CD4-positive, alpha-beta memory T cell (primary cell): ENCODE results near the gene FBXW4. TPM values are rescaled to one million over a fixed set of nuclear protein-coding genes. Genes with fewer than 3 reads are reported as not detected.

Experiments
- CTCF ChIA-PET: fragments of 350-600 bp; sonication (Branson Sonifier 250); formaldehyde crosslinking; loops from one replicate; lab custom pipeline; 2021; ENCODE audit warnings: inconsistent platforms; ENCODE audit not compliant: partially characterized antibody; lab: Charles Lee
- POLR2A ChIA-PET: fragments of 350-600 bp; sonication (Branson Sonifier 250); formaldehyde crosslinking; loops from one replicate; lab custom pipeline; 2021; ENCODE audit not compliant: partially characterized antibody; lab: Charles Lee
- DNase-seq, 5 donors: peaks; one replicate each; pipeline versions ENCODE4 v3.0.0 to v3.0.0-alpha.2; 2020 to 2022; ENCODE audit warnings: mixed read lengths in 1 of 5
- H3K27ac ChIP-seq: one replicate; pipeline ENCODE4 v1.7.0; 2013; ENCODE audit warnings: low read depth, low read length
- H3K27me3 ChIP-seq: 2 replicates; pipeline ENCODE4 v1.7.0; 2013; ENCODE audit warnings: mild to moderate bottlenecking, low read length, moderate library complexity; ENCODE audit not compliant: insufficient read depth
- H3K36me3 ChIP-seq: 2 replicates; pipeline ENCODE4 v1.7.0; 2013; ENCODE audit warnings: mild to moderate bottlenecking, low read length, moderate library complexity; ENCODE audit not compliant: insufficient read depth
- H3K4me1 ChIP-seq: 2 replicates; pipeline ENCODE4 v1.7.0; 2013; ENCODE audit warnings: mild to moderate bottlenecking, low read length, moderate library complexity; ENCODE audit not compliant: insufficient read depth
- H3K4me3 ChIP-seq, 2 donors: one replicate each; pipeline ENCODE4 v1.7.0; 2013; ENCODE audit warnings: low read length in 2 of 2, mild to moderate bottlenecking in 1 of 2
- H3K9me3 ChIP-seq, 2 donors: one replicate each; pipeline ENCODE4 v1.7.0; 2013; ENCODE audit warnings: low read length in 2 of 2, control low read depth in 1 of 2; ENCODE audit not compliant: control insufficient read depth in 1 of 2
- H3K27ac Mint-ChIP-seq, 7 donors: one replicate each; pipeline ENCODE4 v1.8.0; 2020 to 2021; ENCODE audit warnings: mixed read lengths in 7 of 7, mild to moderate bottlenecking in 6 of 7, inconsistent platforms in 3 of 7, moderate library complexity in 3 of 7
- H3K27me3 Mint-ChIP-seq, 2 donors: one replicate each; pipeline ENCODE4 v1.8.0; 2020 to 2021; ENCODE audit warnings: mixed read lengths in 2 of 2
- H3K36me3 Mint-ChIP-seq, 2 donors: one replicate each; pipeline ENCODE4 v1.8.0; 2020 to 2021; ENCODE audit warnings: mixed read lengths in 2 of 2, inconsistent platforms in 1 of 2, mild to moderate bottlenecking in 1 of 2
- H3K4me1 Mint-ChIP-seq, 4 donors: one replicate each; pipeline ENCODE4 v1.8.0; 2020 to 2021; ENCODE audit warnings: mixed read lengths in 4 of 4, mild to moderate bottlenecking in 1 of 4
- H3K4me3 Mint-ChIP-seq, 8 donors: one replicate each; pipeline ENCODE4 v1.8.0; 2020 to 2021; ENCODE audit warnings: mixed read lengths in 8 of 8, mild to moderate bottlenecking in 7 of 8, moderate library complexity in 6 of 8, inconsistent platforms in 3 of 8
- H3K9me3 Mint-ChIP-seq, 8 donors: one replicate each; pipeline ENCODE4 v1.8.0; 2020 to 2021; ENCODE audit warnings: mixed read lengths in 8 of 8, mild to moderate bottlenecking in 5 of 8, inconsistent platforms in 3 of 8, moderate library complexity in 1 of 8
- intact Hi-C: fragments of 100-400 bp; cut with micrococcal nuclease; formaldehyde crosslinking; loops from one replicate; pipeline ENCODE4 v1.15.1; 2023
- polyA plus RNA-seq, 2 donors: library from polyadenylated mRNA; unstranded; fragments of 300-500 nt; fragmentation: Illumina TruSeq; gene quantifications; one replicate each; pipeline ENCODE4 v1.2.3, GENCODE V29; 2021
- total RNA-seq, 2 experiments: library from RNA; stranded (reverse); gene quantifications; one replicate each; pipeline ENCODE4 v1.2.3, GENCODE V29; 2021

The FBXW4 gene
- total and polyA plus RNA-seq, 4 experiments from 2014 or later, result 5.1 to 96.6 (median 46.7) TPM

DNA sequence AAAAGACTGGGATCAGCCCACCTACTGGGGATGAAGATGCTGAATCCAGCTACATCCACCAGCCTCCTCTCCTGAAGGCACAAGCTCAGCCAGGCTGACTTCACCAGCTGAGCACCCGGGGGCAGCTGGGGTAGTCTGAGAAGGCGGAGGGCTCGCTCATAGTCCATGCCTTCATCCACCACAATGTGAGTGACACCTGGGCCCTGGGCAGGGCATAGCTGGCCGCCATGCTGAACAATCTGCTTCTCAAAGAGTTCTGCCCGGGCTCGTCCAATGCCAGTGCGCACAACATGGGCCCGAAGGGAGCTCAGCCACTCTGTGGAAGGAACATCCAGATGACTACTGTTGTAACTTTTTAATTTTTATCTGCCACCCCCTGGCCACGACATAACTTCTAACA lies 109.1 kb downstream of the FBXW4 start:
- Histone ChIP-seq H3K4me3 (no peak overlapping the region), H3K4me1 (peaks cover 17% of the 10 kb centered on the region), H3K9me3 (no peaks in the 10 kb centered on the region), H3K27ac (no peak overlapping the region), H3K36me3 (peaks cover 20% of the 10 kb centered on the region), H3K27me3 (no peaks in the 10 kb centered on the region)
- ChIA-PET POLR2A (interaction anchor here (1.5 kb wide), 1 partner anchor 232 kb away, joined by 5 read pairs; the partner anchor contains the start of gene OGA), CTCF (interaction anchor here (3.8 kb wide), 1 partner anchor 15 kb away, joined by 18 read pairs; no protein-coding TSS in a partner anchor)
- Mint-ChIP-seq H3K27me3 (no peaks in the 10 kb centered on the region), H3K9me3 (no peaks in the 10 kb centered on the region), H3K36me3 (peaks cover 22 to 37% of the 10 kb centered on the region in 2 donors), H3K4me1 (peaks cover 11 to 40% (median 26%) of the 10 kb centered on the region in 4 donors), H3K4me3 (peak overlapping the region in 2 of 8 donors; percentile 15 to 59), H3K27ac (peak overlapping the region in 2 of 7 donors; percentile 19 to 51)
- intact Hi-C loops, result loop anchor here (5.0 kb wide), 1 partner anchor 196 kb away; the partner anchor contains the start of gene NPM3
- DNase-seq, result no peak

DNA sequence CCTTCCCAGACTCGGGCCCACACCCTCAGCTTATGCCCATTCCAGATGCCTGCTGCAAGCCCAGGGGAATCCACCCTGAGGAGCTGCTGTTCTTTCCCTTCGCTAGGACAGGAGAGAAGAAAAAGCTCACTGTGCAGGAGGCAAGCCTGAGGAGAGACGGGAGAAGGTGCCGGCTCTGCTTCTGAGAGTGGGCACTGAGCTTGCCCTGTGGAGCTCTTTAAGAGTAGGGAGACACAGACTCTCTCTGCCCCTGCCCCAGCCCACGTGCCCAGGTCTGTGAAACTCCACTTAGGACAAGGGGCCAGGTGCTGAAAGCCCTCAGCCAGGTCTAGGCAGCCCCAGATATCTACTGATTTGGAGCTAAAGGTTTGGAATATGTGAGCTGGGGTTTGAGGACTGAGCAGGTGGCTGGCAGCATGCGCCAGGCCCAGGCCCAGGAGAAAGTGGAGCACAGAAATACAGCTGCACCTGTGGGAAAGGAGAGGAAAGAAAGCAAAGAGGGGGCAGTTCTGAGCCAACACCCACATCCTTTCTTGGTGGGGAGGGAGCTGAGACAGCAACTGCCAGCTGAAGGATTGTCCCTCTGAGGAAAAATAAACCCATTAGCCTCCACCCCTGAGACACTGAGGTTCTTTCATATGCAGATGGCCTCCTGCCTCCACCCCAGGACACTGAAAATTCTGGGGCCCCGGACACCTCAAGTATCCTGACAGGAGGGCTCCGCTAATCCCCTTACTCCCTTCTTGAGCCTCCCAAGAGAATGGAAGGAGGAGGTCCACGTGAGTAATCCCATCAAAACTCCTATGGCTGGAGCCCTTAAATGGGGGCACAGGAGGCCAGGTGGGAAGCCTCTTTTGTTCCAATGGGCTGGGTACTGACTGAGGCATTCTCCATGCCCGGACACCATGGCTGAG lies 114.2 kb downstream of the FBXW4 start:
- CTCF ChIA-PET, result interaction anchor here (4.0 kb wide), 1 partner anchor 10 kb away, joined by 20 read pairs; no protein-coding TSS in a partner anchor
- H3K9me3 Mint-ChIP-seq, result no peaks in the 10 kb centered on the region
- POLR2A ChIA-PET, result no interaction called here
- intact Hi-C loops, result no loop called here
- H3K36me3 Mint-ChIP-seq, result peaks cover 29 to 52% of the 10 kb centered on the region in 2 donors
- H3K27ac ChIP-seq, result no peak overlapping the region
- H3K4me1 Mint-ChIP-seq, result peaks cover 2 to 7% (median 4%) of the 10 kb centered on the region in 4 donors
- H3K4me3 ChIP-seq, result no peak overlapping the region
- H3K9me3 ChIP-seq, result no peaks in the 10 kb centered on the region
- H3K4me3 Mint-ChIP-seq, result no peak overlapping the region
- DNase-seq, result no peak
- H3K27ac Mint-ChIP-seq, result no peak overlapping the region
- H3K27me3 ChIP-seq, result no peaks in the 10 kb centered on the region
- peaks cover 32% of the 10 kb centered on the region for H3K36me3 ChIP-seq
- H3K27me3 Mint-ChIP-seq, result no peaks in the 10 kb centered on the region
- no peaks in the 10 kb centered on the region for H3K4me1 ChIP-seq

- POLR2A ChIA-PET, result no interaction called here
- H3K9me3 ChIP-seq, result no peaks in the 10 kb centered on the region
- CTCF ChIA-PET, result interaction anchor here (0.6 to 4.0 kb wide), 3 partner anchors 9 to 113 kb away, joined by 4 to 20 read pairs (median 5); no protein-coding TSS in a partner anchor
- no peaks in the 10 kb centered on the region for H3K4me1 ChIP-seq
- no peak for DNase-seq
- no peak overlapping the region for H3K27ac ChIP-seq
- intact Hi-C loops, result no loop called here
- no peaks in the 10 kb centered on the region for H3K27me3 ChIP-seq
- no peak overlapping the region for H3K4me3 ChIP-seq
- no peak overlapping the region for H3K4me3 Mint-ChIP-seq
- H3K36me3 Mint-ChIP-seq, result peaks cover 24 to 43% of the 10 kb centered on the region in 2 donors
- H3K4me1 Mint-ChIP-seq, result peaks cover 0 to 2% (median 0%) of the 10 kb centered on the region in 4 donors
- no peak overlapping the region for H3K27ac Mint-ChIP-seq
- peaks cover 27% of the 10 kb centered on the region for H3K36me3 ChIP-seq
- H3K9me3 Mint-ChIP-seq, result no peaks in the 10 kb centered on the region
- H3K27me3 Mint-ChIP-seq, result no peaks in the 10 kb centered on the region
Measured at GRCh38 chr10:101579516-101579870, 115.5 kb downstream of the FBXW4 start.

DNA sequence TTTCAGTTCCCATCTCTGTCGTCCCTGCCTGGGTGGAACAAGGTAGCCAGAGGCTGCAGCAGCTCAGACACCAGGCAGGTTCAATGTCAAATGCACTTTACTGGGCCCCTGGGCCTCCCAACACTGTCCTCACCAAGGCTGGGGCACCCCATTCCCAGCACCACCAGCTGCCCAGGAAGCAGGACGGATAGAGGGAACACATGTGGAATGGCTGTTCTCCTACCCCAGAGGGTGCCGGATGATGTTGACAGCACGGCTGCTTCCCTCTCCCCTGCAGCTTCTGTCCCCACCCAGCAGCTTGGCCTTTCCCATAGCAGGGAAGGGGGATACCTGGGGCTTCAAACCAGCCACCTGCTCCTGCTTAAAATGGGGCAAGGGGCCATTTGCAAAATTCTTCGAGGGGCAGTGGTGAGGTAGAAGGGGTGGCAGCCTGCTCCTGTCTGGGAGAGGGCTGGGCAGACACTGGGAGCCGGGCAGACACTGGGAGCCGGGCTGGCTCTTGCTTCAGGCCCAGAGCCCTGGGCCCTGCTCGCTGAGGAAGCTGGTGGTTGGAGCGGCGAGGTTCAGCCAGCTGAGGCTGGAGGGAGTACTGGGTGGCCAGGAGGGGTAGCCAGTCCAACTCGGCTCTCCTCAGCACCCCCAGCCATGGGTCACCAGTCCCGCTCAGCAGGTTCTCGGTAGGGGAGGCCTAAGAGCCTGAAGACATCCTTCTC lies 116.0 kb downstream of the FBXW4 start:
- Histone ChIP-seq H3K36me3 (peaks cover 27% of the 10 kb centered on the region), H3K27ac (no peak overlapping the region), H3K4me3 (no peak overlapping the region), H3K27me3 (no peaks in the 10 kb centered on the region), H3K4me1 (no peaks in the 10 kb centered on the region), H3K9me3 (no peaks in the 10 kb centered on the region)
- H3K27ac Mint-ChIP-seq, result no peak overlapping the region
- intact Hi-C loops, result no loop called here
- no peaks in the 10 kb centered on the region for H3K9me3 Mint-ChIP-seq
- no peak overlapping the region for H3K4me3 Mint-ChIP-seq
- peaks cover 21 to 40% of the 10 kb centered on the region in 2 donors for H3K36me3 Mint-ChIP-seq
- no peaks in the 10 kb centered on the region for H3K27me3 Mint-ChIP-seq
- H3K4me1 Mint-ChIP-seq, result no peaks in the 10 kb centered on the region
- ChIA-PET POLR2A (interaction anchor here (2.3 kb wide), 1 partner anchor 9 kb away, joined by 9 read pairs; the partner anchor contains the start of genes DPCD and POLL), CTCF (interaction anchor here (0.6 to 4.3 kb wide), 4 partner anchors 8 to 1338 kb away, joined by 3 to 20 read pairs (median 10); no protein-coding TSS in a partner anchor)
- DNase-seq, result no peak

GRCh38 chr10:101578192-101578591 lies 116.8 kb downstream of the FBXW4 start:
- Mint-ChIP-seq H3K4me1 (no peaks in the 10 kb centered on the region), H3K27me3 (no peaks in the 10 kb centered on the region), H3K4me3 (no peak overlapping the region), H3K36me3 (peaks cover 13 to 33% of the 10 kb centered on the region in 2 donors), H3K27ac (peak overlapping the region in 1 of 7 donors; percentile 11), H3K9me3 (no peaks in the 10 kb centered on the region)
- no peaks in the 10 kb centered on the region for H3K9me3 ChIP-seq
- ChIA-PET POLR2A (interaction anchor here (2.3 kb wide), 1 partner anchor 10 kb away, joined by 9 read pairs; the partner anchor contains the start of genes DPCD and POLL), CTCF (interaction anchor here (4.3 kb wide), 1 partner anchor 364 kb away, joined by 16 read pairs; no protein-coding TSS in a partner anchor)
- peaks cover 27% of the 10 kb centered on the region for H3K36me3 ChIP-seq
- H3K4me3 ChIP-seq, result no peak overlapping the region
- intact Hi-C loops, result no loop called here
- H3K4me1 ChIP-seq, result no peaks in the 10 kb centered on the region
- DNase-seq, result no peak
- no peak overlapping the region for H3K27ac ChIP-seq
- H3K27me3 ChIP-seq, result no peaks in the 10 kb centered on the region

DNA sequence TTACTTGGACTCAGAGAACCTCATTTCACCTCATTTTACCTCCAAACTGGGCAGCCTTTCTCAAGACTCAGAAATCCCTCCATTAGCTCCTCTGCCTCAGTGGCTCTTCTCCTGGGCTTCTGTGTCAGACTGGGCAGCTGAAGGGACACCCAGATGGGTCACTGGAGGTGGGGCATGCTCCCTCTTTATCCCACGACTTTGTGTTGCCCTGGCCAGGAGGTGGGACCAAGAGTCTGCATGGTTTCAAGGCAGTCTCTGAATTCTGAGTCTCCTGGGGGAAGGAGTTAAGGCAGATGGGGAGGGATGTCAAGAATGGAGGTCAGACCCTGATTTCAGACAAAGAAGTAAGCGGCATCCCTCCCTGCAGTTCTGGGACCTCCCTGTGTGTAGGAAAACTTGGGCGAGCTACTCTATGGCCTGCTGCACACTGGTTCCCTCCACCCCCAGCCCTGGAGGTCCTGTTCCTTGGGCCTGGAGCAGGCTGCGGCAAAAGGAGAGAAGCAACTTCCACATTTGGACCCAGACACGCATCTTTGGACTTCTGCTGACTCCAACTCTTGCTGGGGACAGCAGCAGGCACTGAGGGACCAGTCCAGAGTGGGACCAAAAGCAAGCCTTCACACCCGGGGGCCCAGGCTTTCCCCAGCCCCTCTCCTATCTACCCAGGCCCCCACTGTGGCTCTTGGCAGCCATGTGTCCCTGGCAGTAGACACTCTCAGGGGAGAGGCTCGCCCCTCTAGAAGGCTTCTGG lies 117.7 kb downstream of the FBXW4 start:
- CTCF ChIA-PET, result interaction anchor here (4.3 kb wide), 1 partner anchor 363 kb away, joined by 16 read pairs; no protein-coding TSS in a partner anchor
- DNase-seq, result no peak
- Mint-ChIP-seq H3K27me3 (no peaks in the 10 kb centered on the region), H3K27ac (peak overlapping the region in 3 of 7 donors; percentile 2 to 72 (median 24)), H3K4me3 (no peak overlapping the region), H3K9me3 (peaks cover 0 to 3% (median 0%) of the 10 kb centered on the region in 8 donors), H3K4me1 (no peaks in the 10 kb centered on the region), H3K36me3 (peaks cover 13 to 26% of the 10 kb centered on the region in 2 donors)
- no peaks in the 10 kb centered on the region for H3K27me3 ChIP-seq
- no peak overlapping the region for H3K4me3 ChIP-seq
- peaks cover 20% of the 10 kb centered on the region for H3K36me3 ChIP-seq
- no peaks in the 10 kb centered on the region for H3K4me1 ChIP-seq
- POLR2A ChIA-PET, result interaction anchor here (2.3 kb wide), 1 partner anchor 11 kb away, joined by 9 read pairs; the partner anchor contains the start of genes DPCD and POLL
- intact Hi-C loops, result no loop called here
- H3K27ac ChIP-seq, result no peak overlapping the region
- no peaks in the 10 kb centered on the region for H3K9me3 ChIP-seq
